OCI-LY3 (cell line): ENCODE measurements around the gene LSG1.

Source experiments
- H2AFZ ChIP-seq: fragments of 200-600, 300-600 bp; shearing (Covaris generic); 2 replicates; pipeline ENCODE4 v1.6.0; 2014; ENCODE audit warnings: antibody characterized with exemption, low read depth, low read length
- H3K27ac ChIP-seq: fragments of 200-600, 300-600 bp; sonication (generic); 2 replicates; pipeline ENCODE4 v1.5.1; 2014; ENCODE audit warnings: mild to moderate bottlenecking, low read length, moderate library complexity, mixed read lengths
- H3K27me3 ChIP-seq: fragments of 200-600, 300-600 bp; sonication (generic); 2 replicates; pipeline ENCODE4 v1.6.1; 2014; ENCODE audit warnings: low read depth, low read length, mixed read lengths
- H3K36me3 ChIP-seq: fragments of 200-600, 300-600 bp; sonication (generic); replicated peaks from 2 replicates; pipeline ENCODE3; 2014; ENCODE audit warnings: low read depth, low read length, mixed read lengths
- H3K4me1 ChIP-seq: fragments of 300-600, 200-600 bp; sonication (generic); 2 replicates; pipeline ENCODE4 v1.6.1; 2014; ENCODE audit warnings: low read length, mixed read lengths
- H3K4me2 ChIP-seq: fragments of 200-600, 300-600 bp; sonication (generic); 2 replicates; pipeline ENCODE4 v1.6.1; 2014; ENCODE audit warnings: low read length, mixed read lengths
- H3K4me3 ChIP-seq: fragments of 300-600, 200-600 bp; sonication (generic); 2 replicates; pipeline ENCODE4 v1.5.1; 2014; ENCODE audit warnings: antibody characterized with exemption, mild to moderate bottlenecking, low read length, moderate library complexity
- H3K79me2 ChIP-seq: fragments of 300-600, 200-600 bp; shearing (Covaris generic); 2 replicates; pipeline ENCODE4 v1.6.1; 2014; ENCODE audit warnings: mild to moderate bottlenecking, low read length, mixed read lengths
- H3K9ac ChIP-seq: fragments of 300-600, 200-600 bp; shearing (Covaris generic); 2 replicates; pipeline ENCODE4 v1.6.0; 2014; ENCODE audit warnings: mild to moderate bottlenecking, low read length, moderate library complexity
- H3K9me3 ChIP-seq: fragments of 200-600, 300-600 bp; shearing (Covaris generic); 2 replicates; pipeline ENCODE4 v1.6.1; 2014; ENCODE audit warnings: low read length, mixed read lengths; ENCODE audit not compliant: insufficient read depth
- H4K20me1 ChIP-seq: fragments of 200-600, 300-600 bp; sonication (generic); 2 replicates; pipeline ENCODE4 v1.6.1; 2016; ENCODE audit warnings: low read length, mixed read lengths; ENCODE audit not compliant: insufficient read depth
- CTCF ChIP-seq: fragments of 200-600, 300-600 bp; sonication (generic); IDR thresholded peaks from 2 replicates; pipeline ENCODE4 v1.5.1; 2014; ENCODE audit warnings: antibody characterized with exemption, low read length, low read depth
- EZH2phosphoT487 ChIP-seq: fragments of 200-600 bp; shearing (Covaris generic); IDR thresholded peaks from 2 replicates; pipeline ENCODE4 v1.6.1; 2018; ENCODE audit warnings: antibody characterized with exemption, mixed run types, low read depth

The LSG1 gene

GRCh38 chr3:194714564-194714963 lies 42.6 kb upstream of the LSG1 start:
- Histone ChIP-seq H3K9me3 (no peaks in the 10 kb centered on the region), H3K9ac (no peak overlapping the region), H3K36me3 (no peaks in the 10 kb centered on the region), H3K27ac (no peak overlapping the region), H3K4me3 (no peak overlapping the region), H3K4me1 (no peaks in the 10 kb centered on the region), H2AFZ (no peak overlapping the region), H3K27me3 (peaks cover 4% of the 10 kb centered on the region), H3K4me2 (no peak overlapping the region), H3K79me2 (no peaks in the 10 kb centered on the region), H4K20me1 (no peaks in the 10 kb centered on the region)
- TF ChIP-seq EZH2phosphoT487 (no peak), CTCF (no peak)

GRCh38 chr3:194714137-194714455 lies 42.1 kb upstream of the LSG1 start:
- no peaks in the 10 kb centered on the region for H3K9me3 ChIP-seq
- H3K27me3 ChIP-seq: no peaks in the 10 kb centered on the region; the same call in 1 of the 2 replicates
- H3K79me2 ChIP-seq: no peaks in the 10 kb centered on the region
- no peaks in the 10 kb centered on the region for H3K36me3 ChIP-seq
- H4K20me1 ChIP-seq: no peaks in the 10 kb centered on the region
- H3K4me2 ChIP-seq: no peak overlapping the region
- H3K4me3 ChIP-seq: no peak overlapping the region
- no peak overlapping the region for H3K9ac ChIP-seq
- H3K4me1 ChIP-seq: no peaks in the 10 kb centered on the region
- H2AFZ ChIP-seq: no peak overlapping the region
- H3K27ac ChIP-seq: no peak overlapping the region
- TF ChIP-seq CTCF (no peak), EZH2phosphoT487 (no peak)

GRCh38 chr3:194713299-194714136 lies 41.5 kb upstream of the LSG1 start:
- H3K4me2 ChIP-seq: no peak overlapping the region

GRCh38 chr3:194711913-194712312 lies 39.9 kb upstream of the LSG1 start:
- Histone ChIP-seq H3K9ac (no peak overlapping the region), H3K4me1 (no peaks in the 10 kb centered on the region), H3K9me3 (no peaks in the 10 kb centered on the region), H3K36me3 (no peaks in the 10 kb centered on the region), H4K20me1 (no peaks in the 10 kb centered on the region), H3K27ac (no peak overlapping the region), H2AFZ (no peak overlapping the region), H3K4me2 (no peak overlapping the region), H3K79me2 (no peaks in the 10 kb centered on the region), H3K27me3 (no peaks in the 10 kb centered on the region; the same call in 1 of the 2 replicates), H3K4me3 (no peak overlapping the region)
- TF ChIP-seq CTCF: no peak
- no peak for TF ChIP-seq EZH2phosphoT487

More at GRCh38 chr3:194713299-194714136, 41.5 kb upstream of the LSG1 start:
- no peak overlapping the region for H3K27ac ChIP-seq
- no peaks in the 10 kb centered on the region for H3K36me3 ChIP-seq
- no peaks in the 10 kb centered on the region for H3K79me2 ChIP-seq
- no peak for TF ChIP-seq EZH2phosphoT487
- TF ChIP-seq CTCF: no peak
- H2AFZ ChIP-seq: no peak overlapping the region
- no peaks in the 10 kb centered on the region; the same call in 1 of the 2 replicates for H3K27me3 ChIP-seq
- no peaks in the 10 kb centered on the region for H3K9me3 ChIP-seq
- no peak overlapping the region for H3K9ac ChIP-seq
- no peak overlapping the region for H3K4me3 ChIP-seq
- H3K4me1 ChIP-seq: no peaks in the 10 kb centered on the region
- H4K20me1 ChIP-seq: no peaks in the 10 kb centered on the region
